A673 (cell line): ENCODE measurements around the gene ATP8A2. TPM values are rescaled to one million over a fixed set of nuclear protein-coding genes. Genes with fewer than 3 reads are reported as not detected.

Experiments used
- BruUV-seq: library from RNA; stranded (reverse); fragments of 400-500 nt; replicated peaks from 2 replicates; lab custom pipeline; 2021; lab: Mats Ljungman, UMichigan
- CTCF ChIA-PET: fragments of 300-600 bp; sonication (Branson Sonifier 250); formaldehyde crosslinking; loops from one replicate; lab custom pipeline; 2022; ENCODE audit warnings: antibody characterized with exemption; lab: Charles Lee
- POLR2A ChIA-PET: fragments of 300-600 bp; sonication (Branson Sonifier 250); formaldehyde crosslinking; loops from one replicate; lab custom pipeline; 2022; ENCODE audit warnings: antibody characterized with exemption; ENCODE audit not compliant: low non-redundant PET; lab: Charles Lee
- DNase-seq: peaks from one replicate; pipeline ENCODE4 v3.0.0-alpha.2; 2015; ENCODE audit warnings: low spot score
- H3K27ac ChIP-seq: fragments of 200-600 bp; sonication (generic); 2 replicates; pipeline ENCODE4 v1.5.1; 2016; ENCODE audit warnings: mixed run types, low read depth, mild to moderate bottlenecking, mixed read lengths, antibody characterized with exemption, low read length; ENCODE audit not compliant: poor library complexity, severe bottlenecking
- H3K27me3 ChIP-seq: fragments of 200-600 bp; sonication (generic); replicated peaks from 2 replicates; pipeline ENCODE4 v1.6.1; 2017; ENCODE audit warnings: mixed run types, low read depth, mild to moderate bottlenecking, mixed read lengths, antibody characterized with exemption, low read length; ENCODE audit not compliant: insufficient read depth, poor library complexity
- H3K36me3 ChIP-seq: fragments of 200-600 bp; sonication (generic); 2 replicates; pipeline ENCODE4 v1.6.1; 2016; ENCODE audit warnings: mixed run types, mild to moderate bottlenecking, mixed read lengths, antibody characterized with exemption, low read length; ENCODE audit not compliant: insufficient read depth, poor library complexity, severe bottlenecking
- H3K4me1 ChIP-seq: fragments of 200-600 bp; sonication (generic); 2 replicates; pipeline ENCODE4 v1.6.1; 2017; ENCODE audit warnings: mixed run types, mild to moderate bottlenecking, mixed read lengths, antibody characterized with exemption, low read length; ENCODE audit not compliant: insufficient read depth, poor library complexity, severe bottlenecking
- H3K4me3 ChIP-seq: fragments of 200-600 bp; sonication (generic); 2 replicates; pipeline ENCODE4 v1.5.1; 2016; ENCODE audit warnings: low read depth, mixed run types, mild to moderate bottlenecking, mixed read lengths, low read length; ENCODE audit not compliant: poor library complexity, severe bottlenecking
- H3K9me3 ChIP-seq: fragments of 200-600 bp; sonication (generic); 2 replicates; pipeline ENCODE4 v1.6.1; 2016; ENCODE audit warnings: mixed run types, low read depth, mild to moderate bottlenecking, mixed read lengths, antibody characterized with exemption, low read length; ENCODE audit not compliant: poor library complexity, severe bottlenecking
- EZH2 ChIP-seq: fragments of 200-600 bp; sonication (generic); IDR thresholded peaks from 2 replicates; pipeline ENCODE4 v1.6.1; 2017; ENCODE audit warnings: borderline replicate concordance, low read depth, mild to moderate bottlenecking, mixed read lengths, antibody characterized with exemption, low read length; ENCODE audit not compliant: poor library complexity, severe bottlenecking
- intact Hi-C: fragments of 100-400 bp; cut with micrococcal nuclease; formaldehyde crosslinking; loops from one replicate; pipeline ENCODE4 v1.10.0; 2022; ENCODE audit not compliant: unreplicated experiment
- total RNA-seq: library from RNA; stranded (reverse); gene quantifications from 2 replicates; pipeline ENCODE4 v1.2.3, GENCODE V29; 2021
- TF ChIP-seq, protein P1 (sequence below): fragments of 300-800, 200-600 bp; sonication (generic); conservative IDR thresholded peaks from 2 replicates; pipeline ENCODE4 v1.5.1; 2017; ENCODE audit warnings: low read depth, mild to moderate bottlenecking, antibody characterized with exemption, low read length, moderate library complexity, mixed read lengths

Gene ATP8A2
- total RNA-seq, 1 experiment from 2014 or later, result 0.92 TPM

DNA sequence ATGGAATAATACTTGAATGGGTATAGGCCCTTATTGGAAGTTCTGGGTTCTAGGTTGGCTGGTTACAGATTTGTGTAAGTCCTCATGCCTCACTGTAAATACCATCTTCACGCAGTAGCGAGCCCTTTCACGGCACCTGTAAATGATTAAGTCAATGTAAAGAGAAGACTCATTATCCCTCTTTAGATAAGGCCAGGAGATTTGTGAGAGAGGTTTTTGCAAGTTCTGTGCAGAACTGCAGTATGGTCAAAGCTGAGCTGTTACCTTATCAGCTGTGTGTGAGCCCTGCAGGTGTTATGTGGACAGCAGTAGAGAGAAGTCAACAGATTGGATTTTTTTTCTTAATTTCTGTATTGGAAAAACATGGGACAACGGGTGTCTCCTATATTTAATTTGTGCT is 538.5 kb downstream of the ATP8A2 start:
- BruUV-seq, result no TSS peak
- H3K4me3 ChIP-seq, result no peak overlapping the region
- no peaks in the 10 kb centered on the region for H3K27me3 ChIP-seq
- CTCF ChIA-PET, result no interaction called here
- TF ChIP-seq, protein P1, sequence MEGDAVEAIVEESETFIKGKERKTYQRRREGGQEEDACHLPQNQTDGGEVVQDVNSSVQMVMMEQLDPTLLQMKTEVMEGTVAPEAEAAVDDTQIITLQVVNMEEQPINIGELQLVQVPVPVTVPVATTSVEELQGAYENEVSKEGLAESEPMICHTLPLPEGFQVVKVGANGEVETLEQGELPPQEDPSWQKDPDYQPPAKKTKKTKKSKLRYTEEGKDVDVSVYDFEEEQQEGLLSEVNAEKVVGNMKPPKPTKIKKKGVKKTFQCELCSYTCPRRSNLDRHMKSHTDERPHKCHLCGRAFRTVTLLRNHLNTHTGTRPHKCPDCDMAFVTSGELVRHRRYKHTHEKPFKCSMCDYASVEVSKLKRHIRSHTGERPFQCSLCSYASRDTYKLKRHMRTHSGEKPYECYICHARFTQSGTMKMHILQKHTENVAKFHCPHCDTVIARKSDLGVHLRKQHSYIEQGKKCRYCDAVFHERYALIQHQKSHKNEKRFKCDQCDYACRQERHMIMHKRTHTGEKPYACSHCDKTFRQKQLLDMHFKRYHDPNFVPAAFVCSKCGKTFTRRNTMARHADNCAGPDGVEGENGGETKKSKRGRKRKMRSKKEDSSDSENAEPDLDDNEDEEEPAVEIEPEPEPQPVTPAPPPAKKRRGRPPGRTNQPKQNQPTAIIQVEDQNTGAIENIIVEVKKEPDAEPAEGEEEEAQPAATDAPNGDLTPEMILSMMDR, result no peak
- TF ChIP-seq EZH2, result no peak
- DNase-seq, result no peak
- no peaks in the 10 kb centered on the region for H3K9me3 ChIP-seq
- H3K36me3 ChIP-seq, result no peaks in the 10 kb centered on the region
- H3K27ac ChIP-seq, result no peak overlapping the region
- peaks cover 30% of the 10 kb centered on the region for H3K4me1 ChIP-seq
- intact Hi-C loops, result no loop called here
- POLR2A ChIA-PET, result no interaction called here

DNA sequence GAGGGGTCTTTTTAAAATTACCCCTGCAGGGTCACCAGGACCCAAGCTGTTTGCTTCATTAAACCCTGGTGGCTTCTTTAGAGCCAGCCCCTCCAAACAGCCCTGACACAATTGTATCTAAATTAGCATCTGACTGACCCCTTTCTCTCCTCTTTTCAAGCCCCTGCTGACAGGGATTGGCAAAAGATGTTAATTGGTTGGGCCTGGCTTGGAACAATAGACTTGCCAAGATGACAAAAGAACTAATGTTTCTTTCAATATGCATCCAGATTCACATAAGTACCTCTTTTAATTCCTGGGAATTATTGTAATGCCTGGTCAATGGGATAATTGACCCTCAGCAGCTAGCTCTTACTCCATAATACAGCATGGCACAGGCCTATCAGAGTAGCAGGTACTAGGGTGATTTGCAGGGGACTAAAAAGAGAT is 539.2 kb downstream of the ATP8A2 start:
- CTCF ChIA-PET, result no interaction called here
- POLR2A ChIA-PET, result interaction anchor here (0.6 kb wide), 1 partner anchor 18 kb away, joined by 3 read pairs; no protein-coding TSS in a partner anchor
- Histone ChIP-seq H3K4me3 (no peak overlapping the region), H3K9me3 (no peaks in the 10 kb centered on the region), H3K4me1 (peaks cover 23% of the 10 kb centered on the region), H3K36me3 (no peaks in the 10 kb centered on the region), H3K27ac (no peak overlapping the region), H3K27me3 (no peaks in the 10 kb centered on the region)
- TF ChIP-seq, protein P1, result no peak
- no TSS peak for BruUV-seq
- no peak for DNase-seq
- intact Hi-C loops, result no loop called here

DNA sequence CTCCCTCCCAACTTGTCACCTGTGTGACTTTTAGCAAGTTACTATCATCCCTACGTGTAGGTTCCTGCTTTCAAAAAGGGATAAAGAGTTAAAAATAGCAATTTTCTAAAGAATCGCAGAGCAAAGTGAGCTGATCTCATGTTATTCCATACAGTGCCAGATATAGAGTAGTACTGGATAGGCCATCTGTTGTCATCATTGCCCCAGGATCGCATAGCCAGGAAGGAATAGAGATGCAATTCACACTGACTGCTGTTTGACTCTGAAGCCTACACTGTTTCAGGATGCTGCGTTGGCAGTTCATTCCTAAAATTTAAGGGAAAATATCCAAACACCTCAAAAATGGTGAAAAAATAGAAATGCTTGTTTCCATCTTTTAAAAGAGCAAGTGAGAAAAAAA is 541.2 kb downstream of the ATP8A2 start:
- H3K4me3 ChIP-seq, result no peak overlapping the region
- CTCF ChIA-PET, result no interaction called here
- peaks cover 17% of the 10 kb centered on the region for H3K4me1 ChIP-seq
- no peak for TF ChIP-seq EZH2
- TF ChIP-seq, protein P1, result no peak
- no peaks in the 10 kb centered on the region for H3K27me3 ChIP-seq
- intact Hi-C loops, result no loop called here
- H3K27ac ChIP-seq, result no peak overlapping the region
- BruUV-seq, result no TSS peak
- no peak for DNase-seq
- H3K9me3 ChIP-seq, result no peaks in the 10 kb centered on the region
- POLR2A ChIA-PET, result no interaction called here
- no peaks in the 10 kb centered on the region for H3K36me3 ChIP-seq
